Measurements from ENCODE around the gene APOL1. TPM values are rescaled to one million over a fixed set of nuclear protein-coding genes. Genes with fewer than 3 reads are reported as not detected.

Gene APOL1
- total and polyA plus RNA-seq, 2 donors (not counting 1 experiment from before 2014, with no cell fraction given) = 3.3 to 11.2 TPM

GRCh38 chr22:36308880-36309279 is 55.9 kb downstream of the APOL1 start:
- H3K4me1 ChIP-seq (ENCODE audit: control insufficient read depth in 2 of 2, insufficient read depth in 2 of 2, low read length in 2 of 2) = no peaks in the 10 kb centered on the region
- no peak overlapping the region for H3K27ac ChIP-seq (ENCODE audit: low read length in 2 of 2)
- Mint-ChIP-seq H3K9me3 (ENCODE audit: insufficient read depth) (no peaks in the 10 kb centered on the region), H3K27ac (no peak overlapping the region), H3K4me3 (no peak overlapping the region), H3K4me1 (no peaks in the 10 kb centered on the region), H3K27me3 (no peaks in the 10 kb centered on the region)
- H4K20me1 ChIP-seq (ENCODE audit: control insufficient read depth, insufficient read depth, low read length, poor library complexity, severe bottlenecking) = peaks cover 95% of the 10 kb centered on the region
- CTCF ChIA-PET = interaction anchor here (1.5 to 24.9 kb wide), 2 partner anchors 22 to 171 kb away, joined by 5 to 607 read pairs; partner anchors contain the start of gene TXN2
- no peak overlapping the region for H3K4me3 ChIP-seq (ENCODE audit: control extremely low read depth in 1 of 5, extremely low read depth in 1 of 5, insufficient read depth in 1 of 5, low read depth in 2 of 5, low read length in 4 of 5)
- H3K79me2 ChIP-seq (ENCODE audit: control insufficient read depth, insufficient read depth, low read length) = peaks cover 57% of the 10 kb centered on the region
- POLR2A ChIA-PET = no interaction called here
- DNase-seq (no peak), ATAC-seq (ENCODE audit: low read depth) (no peak)
- no peaks in the 10 kb centered on the region for H3K27me3 ChIP-seq (replicated peaks in 1 of 4; ENCODE audit: control extremely low read depth in 1 of 4, control insufficient read depth in 3 of 4, insufficient read depth in 4 of 4, low read length in 3 of 4)
- no peaks in the 10 kb centered on the region for H3K9me3 ChIP-seq (ENCODE audit: control extremely low read depth in 1 of 3, control insufficient read depth in 2 of 3, insufficient read depth in 1 of 3, low read length in 2 of 3)
- intact Hi-C loops (cut with micrococcal nuclease) = no loop called here
- no peak overlapping the region for H2AFZ ChIP-seq (ENCODE audit: insufficient read depth, low read depth, low read length, poor library complexity, severe bottlenecking)
- TF ChIP-seq CTCF (IDR thresholded peaks at IDR 0.05) (no peak), EZH2 (IDR thresholded peaks at IDR 0.05; ENCODE audit: borderline replicate concordance, insufficient read depth, low read depth, low read length, poor library complexity, severe bottlenecking) (no peak)
- no peak overlapping the region for H3K9ac ChIP-seq (ENCODE audit: low read length)
- 97% methylated on average over 15 of the region's 17 CpGs for WGBS (ENCODE audit: insufficient coverage)
- peaks cover 11 to 94% of the 10 kb centered on the region in 2 experiments for H3K36me3 ChIP-seq (replicated peaks in 1 of 2; ENCODE audit: control extremely low read depth in 1 of 2, control insufficient read depth in 1 of 2, extremely low read depth in 1 of 2, insufficient read depth in 2 of 2, low read length in 1 of 2)
- no peak overlapping the region for H3K4me2 ChIP-seq (replicated peaks; ENCODE audit: low read depth, low read length, poor library complexity, severe bottlenecking)

DNA sequence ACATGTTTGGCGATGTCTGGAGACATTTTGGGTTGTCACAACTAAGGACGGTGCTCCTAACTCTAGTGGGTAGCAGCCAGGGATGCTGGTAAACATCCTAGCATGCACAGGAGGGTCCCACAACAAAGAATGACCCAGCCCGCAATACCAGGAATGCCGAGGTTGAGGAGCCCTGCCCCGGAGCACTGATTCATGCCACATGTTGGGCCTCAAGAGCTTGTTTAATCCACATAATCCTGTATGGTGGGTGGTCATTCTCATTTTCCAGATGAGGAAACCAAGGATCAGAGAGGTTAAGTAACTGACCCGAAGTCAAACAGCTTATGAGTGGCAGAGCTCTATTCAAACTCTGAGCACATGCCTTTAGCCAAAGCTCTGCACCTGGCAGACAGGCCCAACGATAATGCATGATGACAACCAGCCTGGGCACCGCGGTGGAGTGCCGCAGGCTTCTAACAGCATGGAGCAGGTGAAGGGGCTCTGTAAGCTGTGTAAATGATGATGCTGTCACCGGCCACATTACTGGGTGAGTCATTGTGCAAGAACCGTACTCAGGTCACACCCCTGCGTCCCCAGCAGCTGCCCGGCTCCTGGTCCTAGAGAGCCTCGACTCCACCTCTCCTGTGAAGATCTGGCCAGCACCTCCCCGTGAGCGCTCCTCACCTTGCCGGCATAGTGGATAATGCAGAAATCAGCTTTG is 58.6 kb downstream of the APOL1 start:
- ChIA-PET CTCF (interaction anchor here (1.2 to 24.9 kb wide), 4 partner anchors 10 to 169 kb away, joined by 3 to 607 read pairs (median 20); partner anchors contain the start of gene TXN2), POLR2A (interaction anchor here (0.6 kb wide), 1 partner anchor 141 kb away, joined by 8 read pairs; no protein-coding TSS in a partner anchor)
- Histone ChIP-seq H3K9me3 (ENCODE audit: control extremely low read depth in 1 of 3, control insufficient read depth in 2 of 3, insufficient read depth in 1 of 3, low read length in 2 of 3) (no peaks in the 10 kb centered on the region), H2AFZ (ENCODE audit: insufficient read depth, low read depth, low read length, poor library complexity, severe bottlenecking) (no peak overlapping the region), H3K79me2 (ENCODE audit: control insufficient read depth, insufficient read depth, low read length) (peaks cover 63% of the 10 kb centered on the region), H3K4me2 (replicated peaks; ENCODE audit: low read depth, low read length, poor library complexity, severe bottlenecking) (no peak overlapping the region), H3K4me3 (ENCODE audit: control extremely low read depth in 1 of 5, extremely low read depth in 1 of 5, insufficient read depth in 1 of 5, low read depth in 2 of 5, low read length in 4 of 5) (no peak overlapping the region), H4K20me1 (ENCODE audit: control insufficient read depth, insufficient read depth, low read length, poor library complexity, severe bottlenecking) (peaks cover 90% of the 10 kb centered on the region), H3K36me3 (replicated peaks in 1 of 2; ENCODE audit: control extremely low read depth in 1 of 2, control insufficient read depth in 1 of 2, extremely low read depth in 1 of 2, insufficient read depth in 2 of 2, low read length in 1 of 2) (peaks cover 11 to 92% of the 10 kb centered on the region in 2 experiments), H3K9ac (ENCODE audit: low read length) (no peak overlapping the region), H3K27ac (ENCODE audit: low read length in 2 of 2) (no peak overlapping the region), H3K4me1 (ENCODE audit: control insufficient read depth in 2 of 2, insufficient read depth in 2 of 2, low read length in 2 of 2) (no peaks in the 10 kb centered on the region), H3K27me3 (replicated peaks in 1 of 4; ENCODE audit: control extremely low read depth in 1 of 4, control insufficient read depth in 3 of 4, insufficient read depth in 4 of 4, low read length in 3 of 4) (no peaks in the 10 kb centered on the region)
- no peak for DNase-seq
- Mint-ChIP-seq H3K27ac (no peak overlapping the region), H3K9me3 (ENCODE audit: insufficient read depth) (no peaks in the 10 kb centered on the region), H3K27me3 (no peaks in the 10 kb centered on the region), H3K4me1 (peaks cover 2% of the 10 kb centered on the region), H3K4me3 (no peak overlapping the region)
- 91% methylated on average over 17 of the region's 18 CpGs for WGBS (ENCODE audit: insufficient coverage)
- no peak for ATAC-seq (ENCODE audit: low read depth)
- intact Hi-C loops (cut with micrococcal nuclease) = no loop called here
- TF ChIP-seq CTCF (IDR thresholded peaks at IDR 0.05) = no peak
- no peak for TF ChIP-seq EZH2 (IDR thresholded peaks at IDR 0.05; ENCODE audit: borderline replicate concordance, insufficient read depth, low read depth, low read length, poor library complexity, severe bottlenecking)

Data from B cell (primary cell).